HG03354 (cell line): ENCODE results near the gene PP2D1.
"Not testable (repeated sequence)": the region's sequence is repeated elsewhere in the genome, so short reads cannot be mapped to it uniquely, and the experiment has no call there.

Experiments
- ATAC-seq: cut with Tn5 transposase; IDR thresholded peaks from one replicate; pipeline ENCODE4 v1.9.1; 2021; ENCODE audit warnings: mild to moderate bottlenecking; ENCODE audit not compliant: unreplicated experiment, poor library complexity, severe bottlenecking

PP2D1 gene, protein sequence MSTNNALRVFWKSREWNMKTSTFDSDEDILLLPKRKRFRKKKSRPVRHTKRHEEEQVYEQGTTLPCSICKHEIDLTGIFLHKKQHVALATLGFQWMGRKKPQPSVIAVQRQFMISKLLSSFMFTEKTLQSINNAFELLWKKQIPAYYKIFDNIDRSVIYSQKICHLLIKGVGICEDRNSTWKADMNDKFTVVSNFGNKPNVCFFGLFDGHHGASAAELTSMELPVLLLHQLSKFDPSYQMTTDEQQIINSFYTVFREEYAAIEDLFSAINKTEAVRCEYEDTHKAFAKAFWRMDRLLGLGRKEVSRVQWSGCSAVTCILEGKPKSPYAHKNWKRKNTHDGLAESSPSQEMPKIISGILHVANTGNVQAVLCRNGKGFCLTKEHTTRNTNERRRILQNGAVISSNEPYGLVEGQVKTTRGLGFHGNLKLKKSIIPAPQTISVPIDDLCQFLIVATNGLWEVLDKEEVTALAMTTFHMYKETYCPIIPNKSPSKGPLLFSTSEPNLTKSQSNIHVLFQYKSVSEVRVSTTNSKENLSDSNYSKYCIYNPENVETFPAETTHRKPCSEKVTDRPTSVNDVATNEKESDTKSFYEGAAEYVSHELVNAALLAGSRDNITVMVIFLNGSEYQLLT

DNA sequence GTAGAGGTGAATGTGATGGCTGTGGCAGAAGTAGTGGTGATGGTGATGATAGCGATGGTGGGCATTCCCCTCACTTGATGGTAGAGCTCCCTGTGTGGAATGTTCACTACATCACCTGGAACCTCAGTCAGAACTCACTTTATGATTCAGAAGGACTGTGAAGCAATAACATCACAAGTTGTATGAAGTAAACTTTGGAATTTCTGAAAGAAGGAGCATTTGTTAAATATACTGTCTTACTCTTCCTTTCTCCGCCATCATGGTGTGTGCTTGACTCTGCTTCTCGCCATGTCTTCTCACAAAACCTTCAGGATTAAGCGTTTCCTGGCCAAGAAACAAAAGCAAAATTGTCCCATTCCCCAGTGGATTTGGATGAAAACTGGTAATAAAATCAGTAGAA, at the start of gene PP2D1:
Gene PP2D1, minus strand, starts transcription at position 101 of the 400 bp plus-strand sequence. CDS start 192 bp downstream, outside the sequence.
- no peak for ATAC-seq

DNA sequence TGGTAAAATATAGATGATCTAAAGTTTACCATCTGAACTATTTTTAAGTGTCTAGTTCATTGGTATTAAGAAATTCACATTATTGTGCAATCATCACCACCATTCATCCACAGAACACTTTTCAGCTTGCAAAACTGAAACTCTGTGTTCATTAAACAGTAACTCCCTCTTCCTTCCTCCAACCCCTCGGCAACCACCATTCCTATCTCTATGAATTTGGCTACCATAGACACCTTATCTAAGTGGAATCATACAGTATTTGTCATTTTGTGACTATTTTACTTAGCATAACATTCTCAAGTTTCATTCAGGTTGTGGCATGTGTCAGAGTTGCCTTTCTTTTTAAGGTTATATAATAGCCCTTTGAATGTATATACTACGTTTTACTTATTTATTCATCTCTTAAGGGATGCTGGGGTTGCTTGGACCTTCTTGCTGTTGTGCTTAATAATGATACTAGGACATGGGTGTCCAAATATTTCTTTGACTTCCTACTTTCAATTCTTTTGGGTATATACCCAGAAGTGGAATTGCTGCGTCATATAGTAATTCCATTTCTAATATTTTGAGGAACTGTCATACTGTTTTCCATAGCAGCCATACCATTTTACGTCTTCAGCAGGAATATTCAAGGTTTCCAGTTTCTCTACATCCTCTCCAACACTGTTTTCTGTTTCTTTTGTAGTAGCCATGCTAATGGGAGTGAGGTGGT, 49.1 kb upstream of the PP2D1 start:
- peak; percentile 87 for ATAC-seq

DNA sequence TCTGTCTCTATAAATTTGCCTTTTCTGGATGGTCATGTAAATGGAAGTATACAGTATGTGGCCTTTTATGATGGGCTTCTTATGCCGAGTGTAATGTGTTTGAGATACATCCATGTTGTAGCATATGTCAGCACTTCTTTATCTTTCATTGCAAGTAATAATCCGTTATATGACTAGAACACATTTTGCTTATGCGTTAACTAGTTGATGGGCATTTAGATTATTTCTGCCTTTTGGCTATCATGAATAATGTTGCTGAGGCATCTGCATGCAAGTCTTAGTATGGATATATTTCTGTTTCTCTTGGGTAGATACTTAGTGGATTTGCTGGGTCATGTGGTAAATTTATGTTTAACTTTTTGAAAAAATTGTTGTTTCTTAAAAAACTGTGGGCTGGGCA, 47.9 kb upstream of the PP2D1 start:
- ATAC-seq, result no peak

DNA sequence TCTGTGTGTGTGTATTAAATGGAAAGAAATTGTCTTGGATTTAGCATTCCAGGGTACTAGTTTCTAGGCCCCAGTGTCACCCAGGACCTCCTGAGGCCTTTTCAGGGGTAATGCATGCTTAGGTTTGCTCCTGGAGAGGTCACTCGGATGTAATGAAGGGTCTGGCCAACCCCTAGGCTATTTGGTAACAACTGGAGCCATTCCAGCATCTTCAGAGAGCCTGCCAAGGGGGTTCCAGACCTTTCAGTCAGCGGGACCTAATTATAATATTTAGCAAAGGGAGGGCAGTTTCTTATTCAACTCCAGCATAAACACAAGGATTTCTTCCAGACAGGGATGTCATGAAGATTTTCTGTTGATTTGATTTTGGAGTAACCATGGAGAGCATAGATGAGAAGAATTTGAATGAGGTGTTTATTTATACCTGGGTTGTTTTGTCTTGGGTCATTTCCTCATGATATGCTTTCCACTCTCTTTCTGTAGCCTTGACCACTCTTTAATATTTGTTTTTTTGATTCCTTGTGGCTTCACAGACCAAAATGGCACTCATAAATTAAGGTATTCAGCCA, 45.6 kb upstream of the PP2D1 start:
- ATAC-seq, result no peak

DNA sequence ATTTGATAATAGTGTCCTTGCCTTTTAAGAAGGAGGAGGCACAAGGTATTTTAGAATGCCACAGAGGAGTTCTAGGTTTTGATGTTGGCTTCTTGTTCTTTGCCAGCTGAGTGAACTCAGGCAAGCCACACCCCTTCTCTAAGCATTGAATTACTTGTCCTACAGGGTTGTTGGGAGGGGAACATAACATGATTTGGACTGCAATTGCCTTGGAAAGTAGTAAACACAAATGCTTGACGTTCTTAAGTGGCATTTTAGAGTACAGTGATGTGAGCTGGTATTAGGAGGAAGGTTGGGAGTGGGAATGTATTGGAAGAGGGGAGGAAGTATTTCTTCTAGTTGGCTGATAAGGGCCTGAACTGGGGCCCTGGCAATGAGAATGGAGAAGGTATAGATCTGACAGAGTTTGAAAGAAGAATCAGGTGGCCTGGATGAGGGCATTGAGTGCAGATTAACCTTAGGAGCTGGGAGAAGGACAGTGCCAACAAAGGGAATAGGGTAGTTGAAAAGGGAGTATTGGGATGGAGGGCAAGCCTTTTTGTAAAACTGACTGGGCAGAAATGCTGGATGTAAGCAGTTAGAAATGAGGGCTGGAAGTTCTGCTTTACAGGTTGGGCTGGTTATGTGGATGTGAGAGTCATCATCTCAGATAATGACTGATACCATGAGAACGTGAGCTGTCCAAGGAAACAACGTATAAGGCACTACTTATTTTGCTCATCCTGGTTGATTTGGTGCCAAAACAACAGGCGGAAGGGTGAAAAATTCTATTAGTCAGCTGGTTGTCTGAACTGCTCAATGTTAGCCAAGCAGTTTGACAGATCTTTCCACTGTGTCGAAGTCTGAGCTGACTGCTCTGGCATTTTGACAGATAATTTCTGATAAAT, 44.9 kb upstream of the PP2D1 start:
- ATAC-seq, result peak; percentile 31

DNA sequence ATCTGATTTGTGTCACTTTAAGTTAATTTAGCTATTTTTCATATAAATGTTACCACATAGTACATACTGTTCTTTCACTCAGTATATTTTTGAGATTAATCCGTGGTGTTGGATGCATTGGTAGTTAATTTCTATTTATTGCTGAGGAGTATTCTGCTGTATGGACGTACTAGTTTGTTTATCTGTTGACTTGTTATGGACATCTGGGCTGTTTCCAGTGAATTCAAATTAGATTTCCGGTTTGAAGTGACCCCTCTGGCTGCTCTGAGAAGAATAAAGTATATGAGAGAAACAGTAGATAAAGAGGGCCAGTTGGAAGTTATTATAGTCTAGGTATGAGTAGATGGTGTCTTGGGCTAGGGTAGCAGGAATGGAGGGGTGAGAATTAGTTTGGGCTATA, 43.8 kb upstream of the PP2D1 start:
- no peak for ATAC-seq

DNA sequence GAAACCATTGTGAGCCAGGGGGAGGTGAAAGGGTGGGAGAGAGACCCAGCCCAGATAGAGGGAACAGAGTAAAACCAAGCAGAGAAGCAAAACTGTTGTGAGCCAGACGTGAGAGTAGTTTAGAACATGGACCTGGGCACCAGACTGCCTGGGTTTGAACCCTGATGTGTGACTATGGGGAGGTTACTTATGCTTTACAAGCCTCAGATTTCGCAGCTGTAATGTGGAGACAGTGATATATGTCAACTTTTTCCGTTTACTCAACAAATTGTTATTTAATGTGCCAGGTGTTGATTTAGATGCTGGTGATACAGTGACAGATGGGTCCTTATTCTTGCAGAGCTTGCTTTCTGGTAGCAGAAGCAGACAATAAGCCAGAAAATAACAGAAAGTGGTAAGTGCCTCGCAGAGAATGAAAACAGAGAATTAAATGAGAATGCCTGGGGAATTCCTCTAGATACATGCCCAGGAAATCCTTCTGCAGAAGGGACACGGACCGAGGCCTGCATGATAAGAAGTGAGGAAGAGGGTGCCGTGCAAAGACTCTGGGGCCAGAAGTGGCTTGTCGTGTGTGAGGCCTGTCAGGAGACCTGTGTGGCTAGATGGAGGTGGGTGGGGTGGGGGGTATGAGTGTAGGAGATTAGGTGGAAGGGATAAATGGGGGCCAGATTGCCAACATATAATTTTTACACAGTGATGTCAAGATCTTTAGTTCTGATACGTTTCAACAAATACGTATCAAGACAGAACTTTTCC, 43.1 kb upstream of the PP2D1 start:
- ATAC-seq, result peak; percentile 9

DNA sequence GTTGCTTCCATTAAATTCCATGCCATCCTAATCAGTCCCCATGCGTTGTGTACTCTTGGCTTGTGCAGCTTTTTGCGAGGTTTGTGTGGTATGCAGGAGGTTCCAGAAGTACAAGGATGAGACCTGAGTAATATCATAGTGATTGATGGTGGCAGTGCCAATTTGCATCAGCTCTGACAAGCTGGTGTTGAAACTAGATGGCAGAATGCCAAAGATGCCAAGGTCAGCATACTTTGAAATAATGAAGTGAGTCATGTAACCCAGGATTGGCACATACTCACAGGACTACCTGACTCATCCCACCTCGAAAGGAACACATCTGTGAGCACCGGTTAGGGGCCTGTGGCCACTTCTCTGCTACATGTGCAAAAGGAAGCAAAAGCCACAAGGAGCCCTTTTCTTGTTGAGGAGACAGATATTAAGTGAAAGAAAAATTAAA, 42.5 kb upstream of the PP2D1 start:
- ATAC-seq, result peak; percentile 92

DNA sequence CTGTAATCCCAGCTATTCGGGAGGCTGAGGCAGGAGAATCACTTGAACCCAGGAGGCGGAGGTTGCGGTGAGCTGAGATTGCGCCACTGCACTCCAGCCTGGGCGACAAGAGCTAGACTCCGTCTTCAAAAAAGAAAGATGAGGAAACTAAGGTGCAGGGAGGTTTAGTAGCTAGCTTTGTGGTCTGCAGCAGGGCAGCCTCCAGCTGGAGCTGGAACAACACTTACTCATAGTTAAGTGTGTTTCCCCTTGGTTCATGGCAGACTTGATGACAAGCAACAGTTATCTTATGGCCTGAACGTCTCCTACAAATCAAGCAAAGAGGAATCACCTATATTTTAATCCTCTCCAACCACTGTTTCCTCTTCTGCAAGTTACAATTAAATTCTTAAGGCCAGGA, 40.8 kb upstream of the PP2D1 start:
- ATAC-seq, result no peak

DNA sequence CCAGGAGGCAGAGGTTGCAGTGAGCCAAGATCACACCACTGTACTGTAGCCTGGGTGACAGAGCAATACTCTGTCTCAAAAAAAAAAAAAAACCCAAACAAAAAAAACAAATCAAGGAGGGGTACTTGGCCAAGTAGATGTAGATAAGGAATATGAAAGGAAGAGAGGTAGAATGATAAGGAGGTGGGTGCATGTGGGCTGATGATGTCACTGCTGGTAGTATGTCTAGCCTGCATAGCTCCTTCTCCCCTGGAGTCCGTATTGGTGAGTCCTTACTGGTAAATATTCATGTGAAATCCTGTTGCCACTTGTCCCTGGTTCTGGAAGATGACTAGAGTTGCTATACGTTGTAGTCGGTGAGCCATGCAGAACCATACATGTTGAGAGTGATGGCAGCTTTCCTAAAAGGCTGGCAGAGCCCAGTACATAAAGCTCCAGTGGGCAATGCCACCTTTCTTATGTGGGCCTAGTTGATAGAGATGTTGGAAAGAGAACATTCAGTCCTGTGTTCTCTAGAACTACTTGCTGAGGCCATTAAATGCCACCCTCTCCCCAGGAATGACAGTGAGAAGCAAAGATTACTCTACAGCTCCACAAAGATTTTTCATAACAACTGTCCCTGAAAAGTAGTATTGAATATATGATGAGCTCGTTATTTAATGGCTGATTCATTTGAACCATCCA, 39.2 kb upstream of the PP2D1 start:
- no peak for ATAC-seq

DNA sequence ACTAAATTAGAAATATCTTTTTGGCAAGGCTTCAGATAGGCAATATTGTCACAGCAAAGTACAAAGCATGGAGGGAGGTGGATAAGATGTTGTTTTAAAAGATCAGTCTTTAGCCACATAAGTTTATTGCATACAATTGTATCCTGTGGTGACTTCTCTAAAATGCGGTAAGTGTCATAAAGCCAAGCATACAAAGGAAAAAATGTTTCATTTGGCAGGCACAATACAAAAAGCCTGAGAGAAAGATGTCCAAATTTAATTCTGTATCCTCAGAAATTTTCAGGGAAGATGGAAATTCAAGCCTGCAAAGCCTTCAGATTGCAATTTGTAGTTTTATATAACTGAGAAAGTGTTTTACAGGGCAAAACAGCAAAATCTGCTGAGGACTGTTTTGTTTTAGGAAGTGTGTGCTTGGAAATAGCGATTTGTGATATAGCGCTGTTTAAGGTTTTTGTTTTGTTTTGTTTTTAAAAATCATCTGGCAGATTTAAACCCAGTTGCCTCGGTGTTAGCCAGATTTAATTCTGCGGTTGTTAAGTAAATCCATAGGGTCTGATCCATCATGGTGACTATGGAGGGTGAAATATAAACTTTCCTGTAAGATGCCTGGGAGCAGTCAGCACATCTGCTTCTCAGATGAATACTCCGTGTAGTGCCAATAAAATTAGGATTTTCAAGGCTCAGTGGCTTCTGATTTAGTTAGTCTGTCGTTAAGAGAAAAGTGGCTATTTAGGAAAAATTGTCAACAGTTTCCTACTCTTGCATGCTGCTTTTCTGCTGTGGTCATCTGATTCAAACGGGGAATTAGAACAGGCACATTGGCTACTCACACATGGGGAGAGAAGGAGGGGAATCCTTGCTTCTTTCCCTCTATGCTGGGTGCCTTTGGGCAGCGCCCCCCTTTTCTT, 36.2 kb upstream of the PP2D1 start:
- no peak for ATAC-seq

DNA sequence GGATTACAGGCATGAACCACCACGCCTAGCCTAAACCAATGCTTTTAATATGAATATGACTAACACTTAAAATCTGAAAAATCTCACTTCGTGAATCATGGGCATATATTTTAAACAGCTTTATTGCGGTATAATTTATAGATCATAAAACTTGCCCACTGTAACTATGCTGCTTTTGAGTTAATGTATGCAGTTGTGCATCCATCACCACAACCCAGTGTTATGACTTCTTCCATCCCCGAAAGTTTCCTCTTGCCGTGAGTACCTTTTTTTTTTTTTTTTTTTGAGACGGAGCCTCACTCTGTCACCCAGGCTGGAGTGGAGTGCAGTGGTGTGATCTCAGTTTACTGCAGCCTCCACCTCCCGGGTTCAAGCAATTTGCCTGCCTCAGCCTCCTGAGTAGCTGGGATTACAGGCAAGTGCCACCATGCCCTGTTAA, 35.3 kb upstream of the PP2D1 start:
- ATAC-seq, result no peak

DNA sequence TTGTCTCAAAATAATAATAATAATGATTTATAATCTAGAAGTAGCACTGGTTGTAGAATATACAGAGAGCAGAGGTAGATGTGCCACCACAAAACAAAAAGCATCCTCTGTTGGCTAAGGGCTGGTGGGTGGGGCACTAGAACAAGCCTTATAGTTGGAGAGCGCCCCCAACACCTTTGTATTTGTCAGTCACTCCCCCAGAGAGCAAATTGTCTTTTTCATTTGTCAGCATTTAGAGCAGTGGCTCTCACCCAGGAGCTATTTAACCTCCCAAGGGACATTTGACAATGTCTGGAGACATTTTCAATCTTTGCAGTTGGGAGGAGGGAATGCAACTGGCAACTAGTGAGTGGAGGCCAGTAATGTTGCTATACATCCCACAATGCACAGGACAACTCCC, 34.5 kb upstream of the PP2D1 start:
- no peak for ATAC-seq

DNA sequence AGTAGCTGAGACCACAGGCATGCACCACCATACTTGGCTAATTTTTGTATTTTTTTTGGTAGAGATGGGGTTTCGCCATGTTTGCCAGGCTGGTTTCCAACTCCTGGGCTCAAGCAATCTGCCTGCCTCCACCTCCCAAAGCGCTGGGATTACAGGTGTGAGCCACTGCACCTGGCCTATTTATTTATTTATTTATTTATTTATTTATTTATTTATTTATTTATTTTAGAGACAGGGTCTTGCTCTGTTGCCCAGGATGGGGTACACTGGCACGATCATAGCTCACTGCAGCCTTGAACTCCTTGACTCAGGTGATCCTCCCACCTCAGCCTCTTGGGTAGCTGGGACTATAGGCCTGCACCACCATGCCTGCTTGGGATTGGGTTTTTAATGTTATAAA, 33.1 kb upstream of the PP2D1 start:
- ATAC-seq, result not testable (repeated sequence)

DNA sequence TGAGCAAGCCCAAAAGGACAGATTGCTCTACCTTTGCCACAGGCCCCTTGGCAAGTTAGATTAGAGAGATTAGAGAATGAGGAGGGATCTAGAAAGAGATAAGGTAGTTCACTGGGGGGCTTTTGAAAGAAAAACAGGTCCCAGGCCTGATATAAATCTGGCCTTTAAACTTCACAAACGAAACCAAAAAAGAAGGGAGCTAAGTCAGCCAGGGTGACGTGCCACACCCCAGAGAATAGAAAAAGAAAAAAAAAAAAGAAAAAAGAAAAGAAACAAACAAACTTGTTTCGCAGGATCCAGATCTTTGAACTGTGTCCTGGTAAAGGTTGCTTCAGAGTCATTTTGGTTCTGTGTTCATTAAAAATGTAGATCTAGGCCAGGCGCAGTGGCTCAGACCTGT, 31.8 kb upstream of the PP2D1 start:
- no peak for ATAC-seq

DNA sequence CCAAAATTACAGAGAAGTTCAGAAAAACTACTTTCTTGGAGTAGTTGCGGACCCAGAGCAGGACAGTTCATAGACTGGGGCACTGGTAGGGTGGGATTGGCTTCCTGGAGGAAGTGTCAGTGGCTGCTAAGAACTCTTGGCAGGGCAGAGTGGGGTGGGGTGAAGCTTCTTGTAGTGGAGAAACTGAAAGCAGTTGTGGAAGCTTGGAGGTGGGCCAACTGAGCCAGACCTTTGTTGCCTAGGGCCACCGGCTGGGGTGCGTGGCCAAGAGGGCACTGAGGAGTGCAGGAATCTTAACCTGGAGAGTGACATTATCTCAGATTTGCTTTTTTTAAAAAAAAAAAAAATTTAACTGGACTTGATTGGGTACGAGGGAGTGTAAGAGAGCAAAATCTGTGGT, 31.3 kb upstream of the PP2D1 start:
- peak; percentile 17 for ATAC-seq

DNA sequence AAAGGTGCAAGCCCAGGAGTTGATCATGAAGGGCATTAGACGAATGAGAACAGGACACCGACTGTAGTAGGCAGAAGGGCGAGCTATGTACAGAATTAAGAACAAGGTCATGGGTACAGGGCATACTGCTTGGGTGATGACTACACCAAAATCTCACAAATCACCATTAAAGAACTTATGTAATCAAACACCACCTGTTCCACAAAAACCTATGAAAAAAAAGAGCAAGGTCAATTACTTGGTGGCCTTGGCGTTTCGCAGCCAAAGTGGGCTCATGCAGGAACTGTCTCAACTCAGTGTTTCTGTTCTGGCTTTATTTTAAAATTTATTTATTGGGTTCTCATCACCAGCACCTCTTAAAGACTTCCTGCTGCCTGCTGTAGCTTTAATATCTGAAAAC, 30.3 kb upstream of the PP2D1 start:
- no peak for ATAC-seq
